WERI-Rb-1 (cell line): ENCODE measurements around the gene WHRN.

ENCODE experiments used
- DNase-seq: peaks from one replicate; pipeline ENCODE4 v3.0.0-alpha.2; 2020
- H3K27ac ChIP-seq: fragments of 250-450 bp; sonication (Bioruptor Pico); 2 replicates; pipeline ENCODE4 v1.5.1; 2020; ENCODE audit warnings: mild to moderate bottlenecking, moderate library complexity
- H3K27me3 ChIP-seq: fragments of 250-450 bp; sonication (Bioruptor Pico); 2 replicates; pipeline ENCODE4 v1.5.1; 2021; ENCODE audit warnings: mild to moderate bottlenecking, low read depth, moderate library complexity; ENCODE audit not compliant: insufficient read depth, severe bottlenecking
- H3K36me3 ChIP-seq: fragments of 250-450 bp; sonication (Bioruptor Pico); 2 replicates; pipeline ENCODE4 v1.5.1; 2020; ENCODE audit warnings: mild to moderate bottlenecking, moderate library complexity
- H3K4me3 ChIP-seq: 2 replicates; pipeline ENCODE4 v1.5.1; 2011; ENCODE audit warnings: low read depth, mild to moderate bottlenecking, control low read depth, low read length
- H3K9me3 ChIP-seq: fragments of 250-450 bp; sonication (Bioruptor Pico); 2 replicates; pipeline ENCODE4 v1.5.1; 2021; ENCODE audit warnings: mild to moderate bottlenecking, moderate library complexity; ENCODE audit not compliant: severe bottlenecking
- CTCF ChIP-seq: IDR thresholded peaks from 2 replicates; pipeline ENCODE4 v1.5.1; 2011; ENCODE audit warnings: low read depth, mild to moderate bottlenecking, control low read depth, inconsistent platforms, low read length

Gene WHRN

DNA sequence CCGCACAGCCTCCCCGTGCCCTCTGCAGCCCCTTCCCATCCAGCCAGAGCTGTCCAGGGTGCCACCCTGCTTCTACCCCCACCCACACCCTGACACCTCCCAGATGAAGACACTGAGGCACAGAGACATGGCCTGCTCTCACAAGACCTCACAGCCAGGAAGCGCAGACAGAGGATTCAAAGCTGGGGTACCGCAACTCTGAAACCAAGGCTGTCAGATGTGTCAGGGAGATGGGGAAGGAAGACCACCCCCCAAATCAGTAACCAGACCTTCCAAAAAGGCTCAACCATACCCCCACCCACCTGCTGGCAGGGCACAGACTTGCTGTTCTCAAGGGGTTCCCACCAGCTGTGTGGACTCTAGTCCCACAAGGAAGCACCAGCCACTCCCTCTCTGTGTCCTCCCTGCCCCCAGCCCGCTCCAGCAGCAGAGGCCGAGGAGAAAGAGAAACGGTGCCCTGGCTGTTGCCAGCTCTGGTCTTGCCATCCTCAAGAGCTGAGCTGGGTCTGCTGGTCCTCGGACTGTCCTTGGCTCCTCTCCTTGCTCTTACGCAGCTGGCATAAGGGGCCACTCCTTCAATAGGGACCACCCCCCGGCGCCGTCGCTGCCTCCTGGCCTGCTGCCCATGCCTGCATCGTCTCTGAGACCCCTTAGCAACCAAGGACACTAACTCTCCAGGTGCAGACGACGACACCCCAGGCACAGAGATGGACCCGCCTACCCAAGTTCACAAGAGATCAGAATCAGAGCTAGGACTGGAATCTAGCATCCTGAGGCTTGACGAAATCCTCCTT is 118.2 kb downstream of the WHRN start:
- H3K9me3 ChIP-seq, result peaks cover 3% of the 10 kb centered on the region
- H3K27me3 ChIP-seq, result no peaks in the 10 kb centered on the region
- TF ChIP-seq CTCF, result no peak
- H3K27ac ChIP-seq, result peak overlapping the region; percentile 93
- peak overlapping the region; percentile 34 for H3K4me3 ChIP-seq
- peaks cover 62% of the 10 kb centered on the region for H3K36me3 ChIP-seq
- DNase-seq, result no peak

GRCh38 chr9:114386361-114386885 is 118.8 kb downstream of the WHRN start:
- no peak for TF ChIP-seq CTCF
- Histone ChIP-seq H3K9me3 (peaks cover 3% of the 10 kb centered on the region), H3K27ac (peak overlapping the region; percentile 93), H3K27me3 (no peaks in the 10 kb centered on the region), H3K4me3 (no peak overlapping the region), H3K36me3 (peaks cover 66% of the 10 kb centered on the region)
- no peak for DNase-seq

GRCh38 chr9:114385397-114386181 is 119.7 kb downstream of the WHRN start:
- Histone ChIP-seq H3K9me3 (peaks cover 3% of the 10 kb centered on the region), H3K4me3 (no peak overlapping the region), H3K27me3 (no peaks in the 10 kb centered on the region), H3K36me3 (peaks cover 64% of the 10 kb centered on the region), H3K27ac (peak overlapping the region; percentile 93)
- no peak for DNase-seq
- TF ChIP-seq CTCF, result no peak

- H3K4me3 ChIP-seq, result no peak overlapping the region
- H3K9me3 ChIP-seq, result peaks cover 3% of the 10 kb centered on the region
- peak overlapping the region; percentile 93 for H3K27ac ChIP-seq
- 0 out of 2 replicates have a peak, but pooled peaks have one; percentile 19 for TF ChIP-seq CTCF
- H3K27me3 ChIP-seq, result no peaks in the 10 kb centered on the region
- DNase-seq, result peak; percentile 79
- H3K36me3 ChIP-seq, result peaks cover 69% of the 10 kb centered on the region
Observed at GRCh38 chr9:114384836-114385396, 120.4 kb downstream of the WHRN start.

- peaks cover 71% of the 10 kb centered on the region for H3K36me3 ChIP-seq
- no peak for TF ChIP-seq CTCF
- DNase-seq, result no peak
- peak overlapping the region; percentile 93 for H3K27ac ChIP-seq
- no peak overlapping the region for H3K4me3 ChIP-seq
- peaks cover 3% of the 10 kb centered on the region for H3K9me3 ChIP-seq
- H3K27me3 ChIP-seq, result no peaks in the 10 kb centered on the region
Observed at GRCh38 chr9:114384341-114384740, 120.9 kb downstream of the WHRN start.
